Stimulated activated CD8-positive, alpha-beta memory T cell treated with anti-CD3 and anti-CD28 coated beads, Interleukin-4, amount 100 ng/mL, for 24 hours (primary cell): Measurements from ENCODE around the gene FLOT2.
"Not testable (repeated sequence)": the region's sequence is repeated elsewhere in the genome, so short reads cannot be mapped to it uniquely, and the experiment has no call there.

ENCODE experiments used
- DNase-seq: peaks from one replicate; pipeline ENCODE4 v3.0.0-alpha.2; 2020; ENCODE audit warnings: low read depth

FLOT2 gene, protein sequence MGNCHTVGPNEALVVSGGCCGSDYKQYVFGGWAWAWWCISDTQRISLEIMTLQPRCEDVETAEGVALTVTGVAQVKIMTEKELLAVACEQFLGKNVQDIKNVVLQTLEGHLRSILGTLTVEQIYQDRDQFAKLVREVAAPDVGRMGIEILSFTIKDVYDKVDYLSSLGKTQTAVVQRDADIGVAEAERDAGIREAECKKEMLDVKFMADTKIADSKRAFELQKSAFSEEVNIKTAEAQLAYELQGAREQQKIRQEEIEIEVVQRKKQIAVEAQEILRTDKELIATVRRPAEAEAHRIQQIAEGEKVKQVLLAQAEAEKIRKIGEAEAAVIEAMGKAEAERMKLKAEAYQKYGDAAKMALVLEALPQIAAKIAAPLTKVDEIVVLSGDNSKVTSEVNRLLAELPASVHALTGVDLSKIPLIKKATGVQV

DNA sequence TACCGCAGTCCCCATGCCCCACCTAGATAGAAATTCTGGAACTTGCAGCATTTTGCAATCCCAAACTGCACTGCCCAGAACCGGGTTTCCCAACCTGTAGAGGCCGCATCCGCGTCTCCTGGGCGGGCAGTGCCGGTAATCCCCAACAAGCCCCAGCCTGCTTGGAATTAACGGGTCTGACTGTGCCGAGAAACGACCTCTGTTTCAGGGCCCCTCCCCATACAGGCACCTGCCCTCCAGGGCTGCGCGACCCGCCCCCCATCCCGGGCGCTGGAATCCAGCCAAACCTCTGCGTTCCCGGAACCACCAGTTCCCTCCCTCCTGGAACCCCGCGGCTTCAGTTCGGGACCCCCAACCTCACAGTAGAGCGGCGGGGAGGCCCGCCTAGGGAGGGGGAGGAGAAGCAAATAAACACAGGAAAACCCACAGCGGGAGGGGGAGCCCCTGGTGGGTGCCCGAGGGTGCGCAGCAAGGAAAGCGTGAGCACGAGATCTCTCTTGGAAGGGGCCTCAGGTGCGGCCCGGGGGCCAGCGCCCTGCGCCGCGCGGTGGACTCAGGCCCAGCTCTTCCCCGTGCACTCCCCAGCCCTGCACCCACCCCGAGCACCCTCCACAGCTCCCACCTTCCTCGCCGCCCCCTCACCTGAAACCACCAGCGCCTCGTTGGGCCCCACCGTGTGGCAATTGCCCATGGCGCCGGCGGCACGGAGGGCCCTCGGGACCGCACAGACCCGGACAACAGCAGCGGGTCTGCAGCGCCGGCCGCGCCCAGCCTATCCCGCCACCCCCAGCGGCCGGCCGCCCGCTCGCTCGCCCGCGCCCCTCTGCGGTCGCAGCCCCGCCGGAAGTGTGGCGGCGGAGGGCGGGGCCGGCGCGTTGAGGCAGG lies at the start of gene FLOT2:
Gene FLOT2, minus strand, starts transcription at position 850 of the 885 bp plus-strand sequence. Its CDS starts 159 bp downstream, at position 691.
- peak; percentile 48 for DNase-seq

DNA sequence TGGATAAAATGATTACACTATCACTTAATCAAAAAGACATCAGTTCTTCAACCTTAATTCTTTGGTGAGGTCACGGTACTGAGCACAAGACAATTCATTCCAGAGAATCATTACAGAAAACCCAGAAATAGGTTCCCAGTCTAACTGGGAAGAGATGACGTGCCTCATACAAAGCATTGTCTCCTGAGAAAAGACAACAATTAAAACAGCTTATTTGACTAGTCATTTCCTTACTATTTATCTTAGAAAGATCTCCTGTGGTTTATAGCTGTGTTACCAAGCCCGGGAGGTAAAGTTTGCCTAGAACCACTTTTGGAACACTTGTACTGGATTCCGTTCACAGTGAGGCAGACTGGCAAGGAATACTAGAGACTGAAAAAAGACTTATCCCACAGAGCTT lies 48.7 kb upstream of the FLOT2 start:
- DNase-seq, result no peak

DNA sequence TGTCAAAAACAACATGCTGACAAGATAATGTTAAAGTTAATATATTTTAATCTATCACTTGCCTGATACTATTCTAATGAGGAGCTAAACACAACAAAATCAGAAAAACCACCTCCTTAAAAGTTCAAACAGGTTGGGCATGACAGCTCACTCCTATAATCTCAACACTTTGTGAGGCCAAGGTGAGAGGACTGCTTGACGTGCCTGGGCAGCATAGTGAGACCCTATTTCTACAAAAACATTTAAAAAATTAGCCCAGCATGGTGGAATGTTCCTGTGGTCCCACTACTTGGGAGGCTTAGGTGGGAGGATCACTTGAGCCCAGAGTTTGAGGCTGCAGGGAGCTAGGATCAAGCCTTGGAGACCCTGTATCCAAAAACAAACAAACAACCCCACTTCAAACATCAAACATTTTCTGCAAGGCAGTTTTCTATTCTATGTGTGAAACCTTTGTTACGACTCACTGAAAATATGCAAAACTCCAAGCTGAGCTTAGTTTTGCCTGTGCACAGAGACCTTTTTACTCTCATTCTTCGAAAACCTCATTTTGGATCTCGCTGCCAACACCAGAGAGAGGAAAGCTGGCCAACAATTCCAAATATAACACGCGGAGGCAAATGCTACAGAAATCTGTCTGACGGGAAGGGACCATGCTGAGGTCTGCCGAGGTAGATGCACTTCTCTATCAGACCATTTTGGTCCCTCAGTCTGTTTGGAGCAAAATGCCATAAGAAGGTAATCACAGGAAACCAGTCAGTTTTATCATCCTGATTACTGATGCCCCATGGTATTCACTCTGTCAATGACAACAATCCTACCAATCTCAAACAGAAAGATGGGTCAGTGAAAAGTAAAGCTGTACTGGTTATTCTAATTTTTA lies 47.6 kb upstream of the FLOT2 start:
- DNase-seq, result no peak

DNA sequence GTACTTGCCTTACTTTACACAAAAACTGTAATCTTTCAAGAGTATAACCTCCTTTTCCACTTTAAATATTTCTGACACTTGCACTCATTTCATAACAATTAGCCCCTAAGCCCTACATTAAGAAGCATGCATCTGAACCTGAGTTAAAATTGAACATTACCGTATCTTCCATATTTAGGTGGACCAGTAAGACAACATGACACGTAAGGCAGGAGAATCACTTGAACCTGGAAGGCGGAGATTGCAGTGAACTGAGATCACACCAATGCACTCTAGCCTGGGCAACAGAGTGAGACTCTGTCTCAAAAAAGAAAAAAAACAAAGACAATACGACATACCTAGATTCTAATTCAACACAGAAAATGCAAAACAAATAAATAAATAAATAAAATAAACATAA lies 46.8 kb upstream of the FLOT2 start:
- no peak for DNase-seq

DNA sequence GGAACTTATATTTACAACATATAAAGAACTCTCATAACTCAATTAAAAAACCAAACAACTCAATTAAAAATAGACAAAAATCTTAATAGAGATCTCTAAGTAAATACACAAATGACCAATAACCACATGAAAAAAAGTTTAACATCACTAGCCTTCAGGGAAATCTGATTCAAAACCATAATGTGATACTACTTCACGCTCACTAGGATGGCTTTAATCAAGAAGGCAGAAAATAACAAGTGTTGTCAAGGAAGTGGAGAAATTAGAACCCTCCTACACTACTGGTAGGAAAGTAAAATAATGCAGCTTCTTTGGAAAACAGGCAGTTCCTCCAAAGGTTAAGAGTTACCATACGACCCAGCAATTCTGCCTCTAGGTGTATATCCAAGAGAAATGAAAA lies 45.4 kb upstream of the FLOT2 start:
- DNase-seq, result no peak

DNA sequence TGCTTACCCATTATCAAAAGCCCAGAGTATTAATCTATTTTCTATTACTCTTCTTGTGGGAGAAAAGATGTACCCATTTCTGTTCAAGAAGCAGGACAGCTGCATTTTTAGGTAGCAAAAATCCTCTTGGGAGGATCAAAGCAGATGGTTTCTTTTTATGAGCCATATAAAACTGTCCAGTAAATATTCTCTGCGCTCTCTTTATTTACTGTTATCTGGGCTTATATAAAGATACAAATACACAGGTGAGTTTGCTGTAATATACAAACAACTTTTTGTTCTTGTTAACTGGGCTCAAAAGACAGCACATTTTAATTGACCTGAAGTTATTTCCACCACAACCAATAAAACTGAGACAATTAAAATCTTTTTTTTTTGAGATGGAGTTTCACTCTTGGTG lies 43.7 kb upstream of the FLOT2 start:
- DNase-seq, result no peak

DNA sequence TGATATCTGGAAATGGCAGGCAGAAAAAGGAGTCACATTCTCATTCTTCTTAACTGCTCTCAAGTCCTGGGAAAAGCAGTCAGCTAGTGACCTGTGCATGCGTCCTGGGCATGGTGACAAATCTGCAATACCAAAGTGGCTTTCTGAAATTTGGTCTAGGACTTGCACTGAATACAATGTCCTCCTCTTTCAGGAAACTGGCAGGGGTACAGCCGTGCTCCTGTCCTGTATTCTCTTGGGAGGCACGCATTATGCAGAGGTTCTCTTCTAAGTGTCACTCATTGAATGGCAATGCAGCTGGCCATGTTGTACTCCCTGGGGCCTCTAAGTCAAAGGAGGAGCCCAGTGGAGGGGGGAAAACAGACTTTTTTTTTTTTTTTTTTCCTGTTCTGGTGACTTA lies 43.1 kb upstream of the FLOT2 start:
- no peak for DNase-seq

DNA sequence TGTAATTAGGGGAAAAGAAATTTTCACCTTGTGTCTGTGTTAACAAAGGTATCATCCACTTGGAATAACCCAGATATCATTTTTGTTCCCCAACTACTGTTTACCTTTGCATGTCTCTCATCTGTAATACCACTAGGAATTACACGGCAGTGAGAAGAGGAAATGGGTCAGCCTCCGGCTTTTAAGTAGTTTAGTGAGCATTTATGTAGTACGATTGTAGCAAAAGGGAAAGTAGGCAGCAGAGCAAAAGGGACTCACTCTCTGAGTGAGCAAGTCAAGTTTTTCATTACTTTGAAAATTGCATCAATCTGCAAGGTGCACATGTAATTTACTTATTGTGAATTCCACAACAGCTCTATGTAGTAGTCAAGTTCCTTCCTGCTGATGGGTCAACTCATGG lies 42.6 kb upstream of the FLOT2 start:
- DNase-seq, result no peak

DNA sequence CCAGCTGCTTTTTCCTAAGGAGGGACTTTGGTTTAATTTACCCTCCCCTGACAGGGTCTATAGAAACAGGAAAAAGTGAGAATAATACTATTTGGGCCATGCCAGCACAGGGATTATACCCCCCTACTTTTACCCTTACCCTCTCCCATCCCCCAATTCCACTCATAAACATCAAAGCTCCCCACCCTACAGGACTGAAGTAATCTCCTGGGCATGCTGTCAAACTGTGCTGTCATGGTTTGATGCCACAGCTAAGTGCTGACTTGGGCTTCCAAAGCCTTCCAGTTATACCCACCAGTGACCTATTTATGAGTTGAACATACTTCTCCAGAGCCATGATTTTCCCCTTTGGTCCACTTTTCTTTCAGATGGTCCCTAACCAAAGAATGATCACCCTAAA lies 41.0 kb upstream of the FLOT2 start:
- no peak for DNase-seq

DNA sequence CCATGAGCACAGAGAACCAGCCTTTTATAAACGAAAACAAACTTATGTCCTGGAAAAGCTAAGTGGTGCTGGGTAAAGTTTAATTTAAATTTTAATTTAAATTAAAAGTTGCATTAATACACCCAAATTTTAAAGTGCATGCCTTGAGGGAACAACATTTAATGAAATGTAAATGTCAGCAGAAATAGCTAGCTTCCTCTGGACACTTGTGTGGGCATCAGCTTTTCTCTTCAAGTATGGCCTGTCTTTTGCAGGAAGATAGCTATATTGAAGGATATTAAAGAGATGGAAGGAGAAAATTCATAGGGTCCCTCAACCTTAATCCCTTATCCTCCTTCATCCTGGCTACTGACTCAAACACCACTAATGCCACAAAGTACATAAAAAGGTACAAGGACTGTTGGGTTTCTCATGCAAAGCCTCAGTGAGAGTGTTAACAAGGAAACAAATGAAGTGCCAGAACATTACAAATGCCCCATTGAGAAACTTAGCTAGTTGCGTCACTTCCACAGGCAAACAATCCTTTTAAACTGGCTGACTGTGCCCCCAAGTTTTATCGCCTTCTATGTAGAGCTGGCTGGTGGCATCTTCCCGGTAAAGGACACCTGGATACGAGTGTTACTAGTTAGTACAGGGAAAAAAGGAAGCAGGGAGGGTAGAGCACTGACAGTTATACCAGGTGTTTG lies 39.7 kb upstream of the FLOT2 start:
- DNase-seq, result no peak

DNA sequence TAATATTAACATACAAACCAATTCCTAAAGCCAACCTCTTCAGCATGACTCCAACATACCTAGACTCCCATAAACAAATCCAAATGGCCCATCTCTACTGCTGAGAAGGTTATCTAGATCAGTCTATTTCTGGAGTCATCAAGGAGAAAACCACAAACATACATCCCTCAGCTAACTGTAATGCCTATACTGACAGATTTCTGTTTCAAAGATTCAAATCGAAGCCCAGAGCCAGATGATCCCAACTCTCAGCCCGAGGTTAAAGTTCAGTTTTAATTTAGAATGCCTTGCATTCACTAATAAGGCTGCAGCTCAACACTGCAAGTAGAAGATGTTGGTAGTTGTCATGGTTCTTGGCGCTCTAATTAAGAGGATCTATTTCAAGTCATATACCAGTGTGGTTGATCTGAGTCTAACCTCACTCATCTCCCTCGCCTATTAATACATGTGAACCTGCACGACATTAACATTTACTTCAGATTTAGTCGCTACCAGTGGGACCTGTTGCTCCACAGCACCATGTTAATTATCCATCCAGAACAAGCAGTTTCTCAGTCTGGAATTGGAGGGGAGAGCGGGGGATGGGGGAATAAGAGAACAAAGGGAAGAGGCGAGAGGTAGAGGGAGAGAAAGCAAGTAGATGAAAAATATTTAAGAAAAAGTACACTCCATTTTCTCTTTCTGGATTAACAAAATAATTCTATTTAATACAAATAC lies 38.4 kb upstream of the FLOT2 start:
- no peak for DNase-seq

DNA sequence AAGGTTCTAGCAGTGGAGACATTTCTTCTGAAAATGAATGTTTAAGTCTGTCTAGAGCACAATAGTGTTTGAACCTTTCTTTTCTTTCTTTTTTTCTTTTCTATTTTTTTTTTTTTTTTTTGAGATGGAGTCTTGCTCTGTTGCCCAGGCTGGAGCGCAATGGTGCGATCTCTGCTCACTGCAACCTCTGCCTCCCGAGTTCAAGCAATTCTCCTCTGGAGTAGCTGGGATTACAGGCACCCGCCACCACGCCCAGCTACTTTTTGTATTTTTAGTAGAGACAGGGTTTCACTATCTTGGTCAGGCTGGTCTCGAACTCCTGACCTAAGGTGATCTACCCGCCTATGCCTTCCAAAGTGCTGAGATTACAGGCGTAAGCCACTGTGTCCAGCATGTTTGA lies 37.0 kb upstream of the FLOT2 start:
- not testable (repeated sequence) for DNase-seq

DNA sequence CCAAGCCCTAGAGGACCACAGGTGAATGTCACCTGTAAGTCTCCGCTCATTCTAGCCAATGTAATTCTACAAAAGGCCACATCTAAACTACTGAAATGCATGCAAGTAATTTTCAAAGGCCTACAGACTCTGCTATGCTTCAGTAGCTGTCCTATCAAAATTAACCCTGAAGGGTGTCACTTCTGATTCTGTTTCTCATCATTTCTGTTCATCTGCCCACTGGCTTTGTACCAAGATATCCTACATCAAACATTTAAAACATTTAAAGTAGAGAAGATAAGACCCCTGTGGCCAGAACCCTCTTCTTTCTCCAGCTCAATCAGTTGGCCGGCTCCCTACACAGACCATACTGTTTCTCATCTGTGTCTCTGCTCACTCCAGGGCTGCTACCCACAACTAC lies 32.3 kb upstream of the FLOT2 start:
- no peak for DNase-seq

DNA sequence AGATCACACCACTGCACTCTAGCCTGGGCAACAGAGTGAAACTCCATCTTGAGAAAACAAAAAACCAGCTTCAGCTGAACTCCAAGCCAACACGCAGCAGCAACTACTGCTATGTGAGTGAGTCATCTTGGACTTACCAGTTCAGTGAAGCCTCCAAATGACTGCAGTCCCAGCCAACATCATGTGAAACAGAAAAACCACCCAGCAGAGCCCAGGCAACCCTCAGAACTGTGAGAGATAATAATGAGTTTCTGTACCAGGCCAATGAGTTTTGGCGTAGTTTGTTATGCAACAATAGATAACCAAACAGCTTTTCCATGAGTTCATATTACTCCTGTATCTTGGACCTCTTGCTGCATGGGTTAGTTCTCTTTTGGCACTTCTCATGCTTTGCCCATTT lies 30.5 kb upstream of the FLOT2 start:
- no peak for DNase-seq

DNA sequence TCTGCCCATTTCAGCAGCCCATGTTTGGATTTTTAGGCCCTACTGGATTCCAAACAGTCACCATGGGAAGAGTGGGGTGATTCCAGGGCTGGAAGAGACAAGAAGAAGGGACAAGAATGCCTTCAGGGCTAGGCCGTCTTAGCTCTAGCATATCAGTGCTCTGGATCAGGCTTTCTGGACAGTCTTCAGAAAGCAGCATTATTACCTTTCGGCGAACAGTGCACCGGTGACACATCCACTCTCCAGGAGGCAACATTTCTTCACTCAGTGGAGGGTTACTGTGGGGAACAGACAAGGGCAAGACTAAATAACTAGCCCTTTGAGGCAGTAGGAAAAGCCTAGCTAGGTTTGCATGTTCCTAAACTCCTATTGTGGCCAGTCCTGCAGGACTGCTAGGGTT lies 29.3 kb upstream of the FLOT2 start:
- no peak for DNase-seq

DNA sequence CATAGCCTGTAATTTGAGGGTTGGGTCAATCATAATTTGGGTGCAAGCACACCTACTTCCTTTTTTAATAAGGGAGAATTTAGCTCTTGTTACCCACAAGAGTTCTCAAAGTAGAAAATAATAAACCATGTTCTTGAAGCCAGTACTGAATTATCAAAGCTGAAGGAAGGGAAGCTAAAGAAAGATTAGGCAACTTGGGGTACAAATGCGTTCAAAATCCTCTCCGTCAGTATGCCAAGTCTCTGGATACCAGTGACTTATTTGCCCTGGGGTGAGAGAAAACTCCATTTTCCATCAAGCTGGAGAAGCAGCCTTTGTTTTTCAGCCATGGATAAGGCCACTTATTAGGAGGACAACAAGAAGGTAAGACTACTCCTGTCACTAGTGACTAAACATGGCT lies 28.8 kb upstream of the FLOT2 start:
- no peak for DNase-seq

DNA sequence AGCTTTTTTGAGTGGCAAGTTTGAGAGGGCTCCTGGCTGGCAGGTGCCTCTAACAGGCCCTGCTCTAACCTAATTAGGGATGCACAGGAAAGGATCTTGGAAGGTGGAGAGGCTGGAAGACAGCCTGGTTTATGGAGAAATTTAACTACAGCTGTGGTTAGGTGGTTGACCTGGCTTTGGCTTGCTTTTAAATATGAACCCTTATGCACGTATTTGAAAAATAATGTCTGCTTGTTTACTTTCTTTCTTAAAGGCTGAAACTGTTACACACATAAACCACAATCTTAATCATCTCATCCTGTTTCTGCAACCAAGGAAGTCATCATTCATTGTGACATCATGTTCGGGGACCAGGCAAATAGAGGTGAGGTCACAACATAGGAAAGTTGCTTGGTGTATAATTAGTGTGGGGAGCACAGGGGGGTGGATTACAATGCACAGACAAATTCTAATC lies 28.4 kb upstream of the FLOT2 start:
- no peak for DNase-seq

DNA sequence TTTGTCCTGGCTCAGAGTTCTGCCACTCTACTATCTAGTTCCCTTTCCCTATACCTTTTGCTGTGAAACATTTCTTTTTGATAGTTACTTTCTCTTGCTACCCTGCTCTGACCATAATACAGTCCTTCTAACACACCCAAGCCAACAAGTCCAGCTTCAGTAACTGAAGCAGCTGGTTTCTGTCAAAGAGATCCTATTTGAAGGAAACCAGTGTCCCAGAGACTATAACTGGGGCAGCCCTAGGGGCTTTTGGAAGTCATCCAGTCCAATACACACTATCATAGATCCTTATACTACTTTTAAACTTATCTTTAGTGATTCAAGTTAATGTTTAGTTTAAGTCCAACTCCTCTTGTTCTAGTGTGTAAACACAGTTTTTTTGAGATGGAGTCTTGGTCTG lies 22.7 kb upstream of the FLOT2 start:
- DNase-seq, result no peak

DNA sequence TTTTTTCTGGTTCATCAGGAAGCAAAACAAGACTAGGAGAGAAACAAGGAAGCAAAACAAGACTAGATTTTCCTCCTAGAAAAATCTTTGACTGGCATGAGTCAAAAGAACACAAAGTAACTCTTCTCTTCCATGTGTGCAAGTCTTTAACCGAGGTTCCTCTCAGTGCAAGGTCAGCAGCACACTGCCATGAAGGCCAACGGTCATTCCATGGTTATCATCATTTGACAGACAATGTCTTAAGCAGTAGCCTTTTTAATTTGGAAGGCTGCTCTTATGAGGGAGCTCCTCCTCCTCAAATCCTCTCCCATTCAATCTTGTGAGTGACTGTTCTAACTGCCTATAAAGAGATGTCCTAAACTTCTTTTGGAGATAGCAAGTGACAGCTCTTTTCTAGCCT lies 20.8 kb upstream of the FLOT2 start:
- no peak for DNase-seq

DNA sequence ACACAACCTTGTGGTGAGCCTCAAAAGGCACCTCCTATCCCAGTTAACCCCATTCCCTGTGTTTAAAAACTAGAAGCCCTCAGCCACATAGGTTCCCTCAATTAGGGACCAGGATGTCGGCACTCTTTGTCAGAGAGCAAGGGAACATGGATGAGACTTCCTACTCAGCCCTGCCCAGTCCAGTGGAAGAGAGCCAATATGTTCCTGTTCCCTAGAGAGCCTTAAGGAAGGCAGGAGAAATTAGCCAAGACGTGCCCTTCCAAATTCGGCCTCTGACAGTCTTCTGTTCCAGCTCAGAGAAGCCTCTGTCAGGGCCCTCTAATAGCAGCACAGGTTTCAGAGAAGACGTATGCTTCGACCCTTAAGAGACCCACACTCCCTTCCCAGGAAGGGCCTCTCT lies 19.9 kb upstream of the FLOT2 start:
- DNase-seq, result no peak

DNA sequence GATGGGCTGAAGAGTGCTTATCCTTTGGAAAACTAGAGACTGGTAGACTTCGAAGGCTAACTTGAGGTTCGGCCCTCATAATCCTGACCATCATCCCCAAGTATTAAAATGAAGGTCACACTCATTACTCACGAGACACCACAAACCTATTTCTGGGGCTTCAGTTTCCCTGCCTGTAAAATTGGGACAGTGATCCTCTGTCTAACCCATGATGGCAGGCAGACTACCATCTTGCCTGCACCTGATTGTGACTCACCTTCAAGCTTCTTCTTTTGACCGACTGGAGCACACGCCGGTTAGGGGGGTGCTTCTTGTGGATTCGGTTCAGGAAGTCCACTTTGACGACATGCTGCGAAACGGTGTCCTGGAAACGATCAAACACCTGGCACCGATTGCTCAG lies 19.5 kb upstream of the FLOT2 start:
- no peak for DNase-seq
